ENCODE measurements around the gene POLD1. TPM values are rescaled to one million over a fixed set of nuclear protein-coding genes. Genes with fewer than 3 reads are reported as not detected.

Gene POLD1
- total and polyA plus RNA-seq, 7 experiments from 2014 or later = 26.0 to 110 (median 40.8) TPM

- H3K36me3 ChIP-seq (ENCODE audit: control insufficient read depth in 2 of 3, insufficient read depth in 3 of 3, low read length in 3 of 3) = no peaks in the 10 kb centered on the region
- no peaks in the 10 kb centered on the region for H3K9me3 ChIP-seq (ENCODE audit: control insufficient read depth in 2 of 3, low read length in 3 of 3)
- peaks cover 0 to 3% (median 0%) of the 10 kb centered on the region in 11 donors for H3K9me3 Mint-ChIP-seq
- H3K27ac Mint-ChIP-seq = no peak overlapping the region
- peaks cover 0 to 10% (median 4%) of the 10 kb centered on the region in 5 donors for H3K36me3 Mint-ChIP-seq
- no peak overlapping the region for H3K27ac ChIP-seq (ENCODE audit: low read depth, low read length)
- peaks cover 8 to 34% (median 23%) of the 10 kb centered on the region in 5 donors for H3K27me3 Mint-ChIP-seq
- H3K27me3 ChIP-seq (ENCODE audit: control insufficient read depth in 2 of 2, insufficient read depth in 2 of 2, low read length in 2 of 2) = no peaks in the 10 kb centered on the region
- intact Hi-C loops (cut with micrococcal nuclease) = no loop called here
- H3K4me1 Mint-ChIP-seq = peaks cover 11 to 16% (median 13%) of the 10 kb centered on the region in 7 donors
- DNase-seq = no peak
- H3K4me1 ChIP-seq (ENCODE audit: control insufficient read depth in 2 of 2, insufficient read depth in 2 of 2, low read length in 2 of 2) = peaks cover 0 to 5% of the 10 kb centered on the region in 2 donors
- no peak for ATAC-seq
- CTCF ChIA-PET = no interaction called here
- POLR2A ChIA-PET = no interaction called here
- no peak overlapping the region for H3K4me3 Mint-ChIP-seq
- no peak overlapping the region for H3K4me3 ChIP-seq (ENCODE audit: low read length)
Observed at GRCh38 chr19:50423279-50424113, 39.3 kb downstream of the POLD1 start.

GRCh38 chr19:50425581-50425980, 41.4 kb downstream of the POLD1 start:
- CTCF ChIA-PET = no interaction called here
- H3K36me3 ChIP-seq (ENCODE audit: control insufficient read depth in 2 of 3, insufficient read depth in 3 of 3, low read length in 3 of 3) = no peaks in the 10 kb centered on the region
- intact Hi-C loops (cut with micrococcal nuclease) = no loop called here
- no peaks in the 10 kb centered on the region for H3K9me3 Mint-ChIP-seq
- ATAC-seq = no peak
- no peaks in the 10 kb centered on the region for H3K9me3 ChIP-seq (ENCODE audit: control insufficient read depth in 2 of 3, low read length in 3 of 3)
- H3K27me3 Mint-ChIP-seq = peaks cover 8 to 15% (median 9%) of the 10 kb centered on the region in 5 donors
- H3K4me1 Mint-ChIP-seq = peaks cover 0 to 8% (median 5%) of the 10 kb centered on the region in 7 donors
- peaks cover 0 to 6% of the 10 kb centered on the region in 2 donors for H3K4me1 ChIP-seq (ENCODE audit: control insufficient read depth in 2 of 2, insufficient read depth in 2 of 2, low read length in 2 of 2)
- H3K4me3 ChIP-seq (ENCODE audit: low read length) = no peak overlapping the region
- no peak overlapping the region for H3K27ac ChIP-seq (ENCODE audit: low read depth, low read length)
- no peaks in the 10 kb centered on the region for H3K27me3 ChIP-seq (ENCODE audit: control insufficient read depth in 2 of 2, insufficient read depth in 2 of 2, low read length in 2 of 2)
- no peak overlapping the region for H3K27ac Mint-ChIP-seq
- H3K36me3 Mint-ChIP-seq = peaks cover 0 to 4% (median 0%) of the 10 kb centered on the region in 5 donors
- no peak for DNase-seq
- POLR2A ChIA-PET = no interaction called here
- no peak overlapping the region for H3K4me3 Mint-ChIP-seq

- Mint-ChIP-seq H3K36me3 (no peaks in the 10 kb centered on the region), H3K27me3 (peaks cover 0 to 12% (median 5%) of the 10 kb centered on the region in 5 donors), H3K4me1 (peaks cover 0 to 18% (median 16%) of the 10 kb centered on the region in 7 donors), H3K4me3 (peak overlapping the region in 8 of 10 donors; percentile 53 to 80 (median 74)), H3K27ac (peak overlapping the region in 2 of 9 donors; percentile 62 to 72), H3K9me3 (no peaks in the 10 kb centered on the region)
- ChIA-PET CTCF (interaction anchor here (0.7 to 0.8 kb wide), 2 partner anchors 70 to 494 kb away, joined by 3 read pairs; no protein-coding TSS in a partner anchor), POLR2A (interaction anchor here (0.6 to 0.8 kb wide), 3 partner anchors 10 to 835 kb away, joined by 3 read pairs; no protein-coding TSS in a partner anchor)
- H3K27me3 ChIP-seq (ENCODE audit: control insufficient read depth in 2 of 2, insufficient read depth in 2 of 2, low read length in 2 of 2) = no peaks in the 10 kb centered on the region
- H3K27ac ChIP-seq (ENCODE audit: low read depth, low read length) = peak overlapping the region; percentile 46
- ATAC-seq = no peak
- intact Hi-C loops (cut with micrococcal nuclease) = no loop called here
- no peak for DNase-seq
- peak overlapping the region; percentile 27 for H3K4me3 ChIP-seq (ENCODE audit: low read length)
- no peaks in the 10 kb centered on the region for H3K36me3 ChIP-seq (ENCODE audit: control insufficient read depth in 2 of 3, insufficient read depth in 3 of 3, low read length in 3 of 3)
- no peaks in the 10 kb centered on the region for H3K9me3 ChIP-seq (ENCODE audit: control insufficient read depth in 2 of 3, low read length in 3 of 3)
- peaks cover 0 to 12% of the 10 kb centered on the region in 2 donors for H3K4me1 ChIP-seq (ENCODE audit: control insufficient read depth in 2 of 2, insufficient read depth in 2 of 2, low read length in 2 of 2)
Observed at GRCh38 chr19:50427318-50427925, 43.3 kb downstream of the POLD1 start.

- peak overlapping the region; percentile 27 for H3K4me3 ChIP-seq (ENCODE audit: low read length)
- ATAC-seq = peak; percentile 62
- CTCF ChIA-PET = interaction anchor here (0.8 kb wide), 1 partner anchor 71 kb away, joined by 3 read pairs; no protein-coding TSS in a partner anchor
Observed at GRCh38 chr19:50427997-50428425, 43.9 kb downstream of the POLD1 start.

GRCh38 chr19:50428772-50429463, 44.8 kb downstream of the POLD1 start:
- H3K27ac Mint-ChIP-seq = peak overlapping the region in 4 of 9 donors; percentile 68 to 73 (median 70)
- no peak overlapping the region for H3K4me3 ChIP-seq (ENCODE audit: low read length)
- ATAC-seq (no peak), DNase-seq (no peak)
- no peaks in the 10 kb centered on the region for H3K9me3 ChIP-seq (ENCODE audit: control insufficient read depth in 2 of 3, low read length in 3 of 3)
- H3K36me3 ChIP-seq (ENCODE audit: control insufficient read depth in 2 of 3, insufficient read depth in 3 of 3, low read length in 3 of 3) = no peaks in the 10 kb centered on the region
- H3K4me3 Mint-ChIP-seq = peak overlapping the region in 9 of 10 donors; percentile 55 to 80 (median 72)
- peaks cover 0 to 23% (median 16%) of the 10 kb centered on the region in 7 donors for H3K4me1 Mint-ChIP-seq
- no peak overlapping the region for H3K27ac ChIP-seq (ENCODE audit: low read depth, low read length)
- intact Hi-C loops (cut with micrococcal nuclease) = no loop called here
- POLR2A ChIA-PET = no interaction called here
- H3K9me3 Mint-ChIP-seq = no peaks in the 10 kb centered on the region
- H3K27me3 ChIP-seq (ENCODE audit: control insufficient read depth in 2 of 2, insufficient read depth in 2 of 2, low read length in 2 of 2) = no peaks in the 10 kb centered on the region
- CTCF ChIA-PET = no interaction called here
- no peaks in the 10 kb centered on the region for H3K36me3 Mint-ChIP-seq
- peaks cover 0 to 12% of the 10 kb centered on the region in 2 donors for H3K4me1 ChIP-seq (ENCODE audit: control insufficient read depth in 2 of 2, insufficient read depth in 2 of 2, low read length in 2 of 2)
- H3K27me3 Mint-ChIP-seq = peaks cover 0 to 19% (median 11%) of the 10 kb centered on the region in 5 donors

More at GRCh38 chr19:50427997-50428425, 43.9 kb downstream of the POLD1 start:
- H3K36me3 ChIP-seq (ENCODE audit: control insufficient read depth in 2 of 3, insufficient read depth in 3 of 3, low read length in 3 of 3) = no peaks in the 10 kb centered on the region
- no peaks in the 10 kb centered on the region for H3K27me3 ChIP-seq (ENCODE audit: control insufficient read depth in 2 of 2, insufficient read depth in 2 of 2, low read length in 2 of 2)
- peak; percentile 30 to 70 (median 49) for DNase-seq
- Mint-ChIP-seq H3K4me1 (peaks cover 0 to 20% (median 16%) of the 10 kb centered on the region in 7 donors), H3K27ac (peak overlapping the region in 2 of 9 donors; percentile 12 to 72), H3K36me3 (no peaks in the 10 kb centered on the region), H3K27me3 (peaks cover 0 to 15% (median 8%) of the 10 kb centered on the region in 5 donors), H3K4me3 (peak overlapping the region; percentile 53 to 80 (median 74)), H3K9me3 (no peaks in the 10 kb centered on the region)
- intact Hi-C loops (cut with micrococcal nuclease) = no loop called here
- POLR2A ChIA-PET = interaction anchor here (0.6 to 0.8 kb wide), 2 partner anchors 9 to 304 kb away, joined by 3 read pairs; no protein-coding TSS in a partner anchor
- H3K9me3 ChIP-seq (ENCODE audit: control insufficient read depth in 2 of 3, low read length in 3 of 3) = no peaks in the 10 kb centered on the region
- H3K4me1 ChIP-seq (ENCODE audit: control insufficient read depth in 2 of 2, insufficient read depth in 2 of 2, low read length in 2 of 2) = peaks cover 0 to 12% of the 10 kb centered on the region in 2 donors
- peak overlapping the region; percentile 46 for H3K27ac ChIP-seq (ENCODE audit: low read depth, low read length)

GRCh38 chr19:50430888-50431342, 46.8 kb downstream of the POLD1 start:
- Mint-ChIP-seq H3K4me1 (peaks cover 0 to 23% (median 16%) of the 10 kb centered on the region in 7 donors), H3K36me3 (no peaks in the 10 kb centered on the region), H3K27me3 (peaks cover 0 to 19% (median 12%) of the 10 kb centered on the region in 5 donors), H3K27ac (peak overlapping the region in 8 of 9 donors; percentile 52 to 92 (median 86)), H3K4me3 (peak overlapping the region; percentile 87 to 100 (median 92)), H3K9me3 (no peaks in the 10 kb centered on the region)
- intact Hi-C loops (cut with micrococcal nuclease) = loop anchor here (1.0 to 5.0 kb wide), 7 partner anchors 30 to 80 kb away; partner anchors contain the start of genes EMC10 (in 2 of the 2), GARIN5A (in 2 of the 2), JOSD2 (in 2 of the 2) and POLD1 (in 2 of the 2)
- DNase-seq (no peak), ATAC-seq (no peak)
- POLR2A ChIA-PET = no interaction called here
- H3K27ac ChIP-seq (ENCODE audit: low read depth, low read length) = peak overlapping the region; percentile 73
- H3K36me3 ChIP-seq (ENCODE audit: control insufficient read depth in 2 of 3, insufficient read depth in 3 of 3, low read length in 3 of 3) = no peaks in the 10 kb centered on the region
- H3K4me3 ChIP-seq (ENCODE audit: low read length) = peak overlapping the region; percentile 61
- CTCF ChIA-PET = no interaction called here
- peaks cover 0 to 12% of the 10 kb centered on the region in 2 donors for H3K4me1 ChIP-seq (ENCODE audit: control insufficient read depth in 2 of 2, insufficient read depth in 2 of 2, low read length in 2 of 2)
- H3K27me3 ChIP-seq (ENCODE audit: control insufficient read depth in 2 of 2, insufficient read depth in 2 of 2, low read length in 2 of 2) = no peaks in the 10 kb centered on the region
- H3K9me3 ChIP-seq (ENCODE audit: control insufficient read depth in 2 of 3, low read length in 3 of 3) = no peaks in the 10 kb centered on the region

Measured in naive thymus-derived CD4-positive, alpha-beta T cell (primary cell).